Stimulated activated naive B cell treated with anti-CD40 and anti-IgM and Interleukin-4, amounts not matched to agents 10 μg/mL and 1 μg/mL and 100 μg/mL, for 72 hours (primary cell): ENCODE measurements around the gene CTTN.
A peak's percentile ranks its signal among the peaks of the same experiment; 100 is the strongest.

Experiments used
- ATAC-seq, 2 donors: fragments of 150-1000 bp; cut with Tn5 transposase; replicated peaks; 2 replicates each; pipeline ENCODE4 v1.10.0; 2021; ENCODE audit warnings: moderate library complexity in 1 of 2
- DNase-seq: peaks from one replicate; pipeline ENCODE4 v3.0.0; 2021
- H3K27ac Mint-ChIP-seq: one replicate; pipeline ENCODE4 v1.8.0; 2022; ENCODE audit warnings: mild to moderate bottlenecking, mixed read lengths
- H3K27me3 Mint-ChIP-seq, 2 donors: one replicate each; pipeline ENCODE4 v1.8.0; 2022; ENCODE audit warnings: mixed read lengths in 2 of 2
- H3K36me3 Mint-ChIP-seq, 2 donors: one replicate each; pipeline ENCODE4 v1.8.0; 2022; ENCODE audit warnings: mixed read lengths in 2 of 2, mild to moderate bottlenecking in 1 of 2
- H3K4me1 Mint-ChIP-seq, 2 donors: one replicate each; pipeline ENCODE4 v1.8.0; 2022; ENCODE audit warnings: mixed read lengths in 2 of 2, mild to moderate bottlenecking in 1 of 2
- H3K4me3 Mint-ChIP-seq, 2 donors: one replicate each; pipeline ENCODE4 v1.8.0; 2022; ENCODE audit warnings: mild to moderate bottlenecking in 2 of 2, mixed read lengths in 2 of 2, moderate library complexity in 1 of 2
- H3K9me3 Mint-ChIP-seq, 2 donors: one replicate each; pipeline ENCODE4 v1.8.0; 2022; ENCODE audit warnings: mixed read lengths in 2 of 2, mild to moderate bottlenecking in 1 of 2

The CTTN gene

GRCh38 chr11:70397983-70398833 lies at the start of gene CTTN:
TSS of gene CTTN (plus strand) at chr11:70398529. CDS start at chr11:70407298, 8,769 bp downstream.
- Mint-ChIP-seq H3K36me3 (no peaks in the 10 kb centered on the region), H3K9me3 (no peaks in the 10 kb centered on the region), H3K4me3 (peak within 1 kb of the TSS; percentile 85 to 86), H3K4me1 (peaks cover 28 to 49% of the 10 kb centered on the region in 2 donors), H3K27ac (peak within 1 kb of the TSS; percentile 86), H3K27me3 (peaks cover 58 to 68% of the 10 kb centered on the region in 2 donors)
- DNase-seq (peak; percentile 55), ATAC-seq (peak; percentile 68 to 75)

- no peaks in the 10 kb centered on the region for H3K4me1 Mint-ChIP-seq
- peaks cover 38 to 49% of the 10 kb centered on the region in 2 donors for H3K36me3 Mint-ChIP-seq
Observed at GRCh38 chr11:70348608-70349007, 49.7 kb upstream of the CTTN start.

GRCh38 chr11:70351646-70352045 lies 46.7 kb upstream of the CTTN start:
- Mint-ChIP-seq H3K36me3 (peaks cover 39 to 55% of the 10 kb centered on the region in 2 donors), H3K4me3 (no peak overlapping the region), H3K27me3 (no peaks in the 10 kb centered on the region), H3K9me3 (no peaks in the 10 kb centered on the region), H3K27ac (no peak overlapping the region), H3K4me1 (no peaks in the 10 kb centered on the region)
- ATAC-seq (no peak), DNase-seq (no peak)

More at GRCh38 chr11:70348608-70349007, 49.7 kb upstream of the CTTN start:
- Mint-ChIP-seq H3K9me3 (no peaks in the 10 kb centered on the region), H3K27ac (no peak overlapping the region), H3K4me3 (no peak overlapping the region), H3K27me3 (no peaks in the 10 kb centered on the region)
- DNase-seq: no peak
- ATAC-seq: no peak

GRCh38 chr11:70352100-70352499 lies 46.2 kb upstream of the CTTN start:
- no peaks in the 10 kb centered on the region for H3K9me3 Mint-ChIP-seq
- no peaks in the 10 kb centered on the region for H3K4me1 Mint-ChIP-seq
- H3K27ac Mint-ChIP-seq: no peak overlapping the region
- peaks cover 43 to 57% of the 10 kb centered on the region in 2 donors for H3K36me3 Mint-ChIP-seq
- H3K4me3 Mint-ChIP-seq: no peak overlapping the region
- ATAC-seq (no peak), DNase-seq (no peak)
- H3K27me3 Mint-ChIP-seq: no peaks in the 10 kb centered on the region

DNA sequence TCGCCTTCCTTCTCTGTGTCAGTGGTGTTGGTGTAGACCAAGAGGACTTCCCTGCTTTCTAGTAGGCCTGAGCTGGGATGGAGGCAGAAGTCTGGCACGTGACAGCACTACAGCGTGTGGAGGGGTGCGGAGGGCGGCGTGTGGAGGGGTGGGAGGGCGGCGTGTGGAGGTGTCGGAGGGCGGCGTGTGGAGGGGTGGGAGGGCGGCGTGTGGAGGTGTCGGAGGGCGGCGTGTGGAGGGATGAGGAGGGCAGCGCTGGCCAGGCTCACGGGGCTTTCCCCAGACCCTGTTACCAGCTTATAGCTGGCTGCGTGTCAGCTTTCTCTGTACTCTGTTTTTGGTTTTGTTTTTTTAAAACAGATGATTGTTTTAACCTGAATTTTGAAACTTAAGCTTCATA lies 45.7 kb upstream of the CTTN start:
- Mint-ChIP-seq H3K4me3 (no peak overlapping the region), H3K36me3 (peaks cover 40 to 52% of the 10 kb centered on the region in 2 donors), H3K4me1 (no peaks in the 10 kb centered on the region), H3K9me3 (no peaks in the 10 kb centered on the region), H3K27ac (no peak overlapping the region), H3K27me3 (no peaks in the 10 kb centered on the region)
- DNase-seq: no peak
- no peak for ATAC-seq

DNA sequence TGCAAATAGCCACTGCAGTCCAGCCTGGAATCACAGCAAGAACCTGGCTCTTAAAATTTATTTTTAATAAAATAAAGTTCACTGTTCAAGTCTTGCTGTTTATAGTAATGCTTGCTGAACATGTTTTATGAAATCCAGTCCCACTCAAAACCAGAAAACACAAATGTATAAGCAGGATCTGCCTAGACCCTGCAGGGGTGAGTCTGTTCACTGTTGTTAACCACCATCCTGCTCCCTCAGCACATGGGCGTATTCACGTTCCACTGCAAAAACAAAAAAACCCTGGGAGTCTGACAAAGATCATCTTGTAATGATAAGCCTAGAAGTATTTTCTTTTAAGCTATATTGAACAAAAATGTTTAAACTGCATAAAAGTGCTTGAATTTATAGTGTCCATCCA lies 45.0 kb upstream of the CTTN start:
- Mint-ChIP-seq H3K4me3 (no peak overlapping the region), H3K4me1 (no peaks in the 10 kb centered on the region), H3K27ac (no peak overlapping the region), H3K27me3 (no peaks in the 10 kb centered on the region), H3K36me3 (peaks cover 45 to 47% of the 10 kb centered on the region in 2 donors), H3K9me3 (no peaks in the 10 kb centered on the region)
- ATAC-seq: no peak
- DNase-seq: no peak

DNA sequence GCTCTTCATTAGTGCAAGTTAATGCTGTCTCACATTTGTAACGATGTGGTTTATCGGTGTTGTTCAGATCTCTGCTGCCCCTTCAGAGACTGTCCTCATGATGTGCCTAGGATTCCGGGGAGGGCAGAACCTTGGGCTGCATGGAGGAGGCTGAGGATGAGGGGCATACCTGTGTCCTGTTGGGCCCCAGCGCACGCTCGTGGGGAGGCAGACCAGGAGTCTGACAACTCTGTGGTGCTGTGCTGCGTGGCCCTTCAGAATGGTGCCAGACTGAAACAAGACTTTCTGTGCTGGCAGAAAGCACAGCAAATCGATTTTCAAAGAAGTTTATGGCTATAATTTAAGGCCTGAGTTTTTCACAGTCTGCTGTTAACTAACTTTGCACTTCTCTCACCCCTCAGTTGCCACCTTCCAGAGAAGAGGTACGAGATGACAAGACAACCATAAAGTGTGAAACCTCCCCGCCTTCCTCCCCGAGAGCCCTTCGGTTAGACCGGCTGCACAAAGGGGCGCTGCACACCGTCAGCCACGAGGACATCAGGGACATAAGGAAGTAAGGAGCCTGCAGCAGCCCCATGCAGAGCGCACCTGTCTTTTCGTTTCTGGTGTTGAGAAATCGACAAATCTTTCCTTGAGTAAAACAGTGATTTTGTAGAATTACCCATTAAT lies 44.3 kb upstream of the CTTN start:
- DNase-seq (no peak), ATAC-seq (no peak)
- no peaks in the 10 kb centered on the region for H3K27me3 Mint-ChIP-seq
- peaks cover 49 to 52% of the 10 kb centered on the region in 2 donors for H3K36me3 Mint-ChIP-seq
- no peak overlapping the region for H3K4me3 Mint-ChIP-seq
- no peaks in the 10 kb centered on the region for H3K9me3 Mint-ChIP-seq
- H3K27ac Mint-ChIP-seq: no peak overlapping the region
- H3K4me1 Mint-ChIP-seq: no peaks in the 10 kb centered on the region

DNA sequence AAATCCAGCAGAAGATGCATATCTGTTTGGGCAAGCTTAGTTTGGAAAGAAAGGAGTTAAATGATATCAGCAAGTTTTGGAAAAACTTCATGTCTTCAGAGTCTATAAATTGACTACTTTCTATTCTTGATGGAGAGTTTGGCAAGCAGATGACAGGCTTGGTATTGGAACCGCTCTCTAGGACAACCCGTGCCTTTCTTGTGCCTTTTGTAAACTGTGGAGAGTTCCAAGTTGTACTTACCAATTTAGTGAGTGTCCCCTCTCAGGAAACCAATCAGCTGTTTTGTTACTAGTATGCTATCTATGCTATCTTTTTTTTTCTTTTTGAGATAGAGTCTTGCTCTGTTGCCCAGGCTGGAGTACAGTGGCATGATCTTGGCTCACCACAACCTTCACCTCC lies 43.7 kb upstream of the CTTN start:
- Mint-ChIP-seq H3K36me3 (peaks cover 53 to 55% of the 10 kb centered on the region in 2 donors), H3K4me3 (no peak overlapping the region), H3K9me3 (no peaks in the 10 kb centered on the region), H3K27ac (no peak overlapping the region), H3K4me1 (no peaks in the 10 kb centered on the region), H3K27me3 (no peaks in the 10 kb centered on the region)
- DNase-seq (no peak), ATAC-seq (no peak)

DNA sequence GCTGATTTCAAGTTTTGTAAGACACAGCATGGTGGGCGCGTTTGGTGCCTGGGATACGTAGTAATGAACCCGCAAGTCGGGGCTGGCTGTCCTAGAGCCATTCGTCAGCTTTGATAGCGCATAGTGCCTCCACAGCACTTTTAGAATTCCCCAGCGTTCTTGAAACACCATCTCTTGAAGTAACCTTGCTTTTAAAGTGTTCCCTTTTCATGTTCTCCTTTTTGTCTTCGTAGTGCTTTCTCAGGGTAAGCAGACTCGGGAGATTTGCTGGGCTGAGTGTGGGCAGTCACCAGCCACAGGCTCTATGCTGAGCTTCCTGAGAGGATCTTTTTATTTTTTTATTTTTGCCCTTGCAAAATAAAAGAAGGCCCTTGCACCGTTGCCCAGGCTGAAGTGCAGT lies 39.6 kb upstream of the CTTN start:
- DNase-seq: no peak
- no peak for ATAC-seq
- no peaks in the 10 kb centered on the region for H3K4me1 Mint-ChIP-seq
- no peaks in the 10 kb centered on the region for H3K27me3 Mint-ChIP-seq
- no peak overlapping the region for H3K4me3 Mint-ChIP-seq
- H3K36me3 Mint-ChIP-seq: peaks cover 67 to 69% of the 10 kb centered on the region in 2 donors
- no peaks in the 10 kb centered on the region for H3K9me3 Mint-ChIP-seq
- no peak overlapping the region for H3K27ac Mint-ChIP-seq

DNA sequence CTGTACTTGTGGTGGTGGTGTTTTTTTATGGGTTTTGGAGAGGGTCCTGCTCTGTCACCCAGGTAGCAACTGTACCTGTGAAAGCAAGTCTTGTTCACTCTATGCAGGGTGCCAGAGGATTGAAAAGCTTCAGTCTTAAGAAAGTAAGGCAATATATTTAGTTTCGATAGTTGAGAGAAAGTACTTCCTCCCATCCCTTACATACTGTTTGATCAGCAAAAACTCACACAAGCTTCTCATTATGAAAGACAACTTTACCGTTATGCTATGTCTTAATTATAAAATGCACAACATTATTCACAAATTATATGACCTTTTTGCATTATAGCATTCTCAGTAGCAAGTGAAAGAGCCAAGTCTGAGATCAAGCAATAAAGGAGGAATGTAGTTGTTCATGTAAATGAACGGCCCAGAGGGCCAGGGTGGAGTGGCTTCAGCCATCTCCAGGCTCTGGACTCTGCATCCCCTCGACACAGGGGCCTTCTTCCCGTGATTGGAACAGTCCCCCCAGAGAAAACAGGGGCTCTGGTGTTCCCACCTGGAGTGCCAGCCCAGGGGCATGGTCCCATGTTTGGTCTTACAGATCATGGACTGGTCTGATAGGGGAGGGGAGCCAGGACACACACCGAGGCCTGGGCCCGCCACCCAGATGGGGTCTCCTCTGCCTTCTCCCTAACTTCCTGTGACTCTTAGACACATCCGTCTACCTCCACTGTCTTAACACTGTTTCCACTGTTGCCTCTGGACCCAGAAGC lies 38.7 kb upstream of the CTTN start:
- ATAC-seq: no peak
- no peak for DNase-seq
- H3K36me3 Mint-ChIP-seq: peaks cover 61 to 63% of the 10 kb centered on the region in 2 donors

DNA sequence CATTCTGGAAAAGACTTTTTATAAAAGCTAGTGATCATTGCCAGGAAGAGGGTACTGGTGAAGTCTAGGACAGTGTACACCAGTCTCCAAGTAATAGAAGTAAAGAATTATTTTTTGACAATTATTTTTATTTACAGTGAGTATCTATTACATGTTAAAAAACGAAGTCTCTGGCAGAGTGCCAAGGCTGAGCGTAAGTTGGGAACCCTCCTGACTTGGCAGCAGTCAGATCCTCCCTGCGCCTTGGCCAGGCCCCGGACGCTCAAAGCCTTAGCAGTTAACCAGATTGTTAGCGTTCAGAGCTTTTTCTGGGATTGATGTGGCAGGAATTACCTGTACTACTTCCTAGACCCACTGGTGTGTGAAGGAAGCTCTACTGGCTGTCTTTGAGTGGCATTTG lies 38.1 kb upstream of the CTTN start:
- Mint-ChIP-seq H3K9me3 (no peaks in the 10 kb centered on the region), H3K27me3 (no peaks in the 10 kb centered on the region), H3K27ac (no peak overlapping the region), H3K36me3 (peaks cover 60 to 64% of the 10 kb centered on the region in 2 donors), H3K4me3 (no peak overlapping the region), H3K4me1 (peaks cover 8 to 11% of the 10 kb centered on the region in 2 donors)
- no peak for DNase-seq
- ATAC-seq: no peak

More for the DNA sequence above, 38.7 kb upstream of the CTTN start:
- no peak overlapping the region for H3K4me3 Mint-ChIP-seq
- H3K9me3 Mint-ChIP-seq: no peaks in the 10 kb centered on the region
- H3K4me1 Mint-ChIP-seq: peaks cover 2 to 6% of the 10 kb centered on the region in 2 donors
- no peak overlapping the region for H3K27ac Mint-ChIP-seq
- H3K27me3 Mint-ChIP-seq: no peaks in the 10 kb centered on the region

- Mint-ChIP-seq H3K27me3 (no peaks in the 10 kb centered on the region), H3K4me3 (no peak overlapping the region), H3K27ac (no peak overlapping the region), H3K4me1 (peaks cover 14 to 19% of the 10 kb centered on the region in 2 donors), H3K36me3 (peaks cover 42 to 58% of the 10 kb centered on the region in 2 donors), H3K9me3 (no peaks in the 10 kb centered on the region)
- ATAC-seq (no peak), DNase-seq (no peak)
Observed at GRCh38 chr11:70364178-70364577, 34.2 kb upstream of the CTTN start.

DNA sequence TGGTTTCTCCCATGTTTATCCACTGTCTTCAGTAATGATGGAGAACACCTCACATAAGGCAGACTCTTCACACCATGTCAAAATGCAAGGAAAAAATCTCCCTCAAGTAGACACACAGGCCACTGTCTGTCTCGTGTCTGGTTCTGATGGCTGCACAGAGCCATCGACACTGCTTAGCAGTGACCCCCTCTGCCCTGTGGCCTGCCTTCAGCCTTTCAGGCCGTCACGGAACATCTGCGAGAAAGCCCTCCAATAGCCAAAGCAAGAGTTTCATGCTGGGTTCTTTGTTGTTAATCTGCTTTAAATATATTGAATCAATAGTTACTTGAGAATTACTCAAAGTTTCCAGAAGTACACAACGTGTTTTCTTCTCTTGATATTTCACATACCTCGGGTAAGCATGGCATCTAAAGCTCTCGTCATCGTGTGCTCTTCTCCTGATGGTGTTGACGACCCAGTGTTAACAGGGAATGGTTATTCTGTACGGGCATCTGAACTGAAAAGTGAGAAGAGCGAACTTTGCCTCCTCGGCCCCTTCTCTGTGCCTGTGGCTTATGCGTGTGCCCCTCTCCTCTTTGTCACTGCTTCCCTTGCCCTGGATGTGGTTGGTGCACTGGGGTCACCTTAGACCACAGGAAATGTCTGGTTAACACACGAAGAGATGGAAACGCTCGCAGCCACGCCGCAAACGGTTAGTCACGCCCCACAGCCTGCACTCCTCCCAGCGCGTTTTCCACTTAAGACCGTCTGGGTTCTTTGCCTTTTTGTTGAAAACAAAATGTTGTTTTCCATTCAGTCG lies 33.4 kb upstream of the CTTN start:
- Mint-ChIP-seq H3K36me3 (peaks cover 36 to 52% of the 10 kb centered on the region in 2 donors), H3K27me3 (no peaks in the 10 kb centered on the region), H3K4me1 (peaks cover 14 to 19% of the 10 kb centered on the region in 2 donors), H3K4me3 (peak overlapping the region; percentile 21 to 64), H3K27ac (peak overlapping the region; percentile 92), H3K9me3 (no peaks in the 10 kb centered on the region)
- DNase-seq (peak; percentile 23), ATAC-seq (peak; percentile 84 to 88)

DNA sequence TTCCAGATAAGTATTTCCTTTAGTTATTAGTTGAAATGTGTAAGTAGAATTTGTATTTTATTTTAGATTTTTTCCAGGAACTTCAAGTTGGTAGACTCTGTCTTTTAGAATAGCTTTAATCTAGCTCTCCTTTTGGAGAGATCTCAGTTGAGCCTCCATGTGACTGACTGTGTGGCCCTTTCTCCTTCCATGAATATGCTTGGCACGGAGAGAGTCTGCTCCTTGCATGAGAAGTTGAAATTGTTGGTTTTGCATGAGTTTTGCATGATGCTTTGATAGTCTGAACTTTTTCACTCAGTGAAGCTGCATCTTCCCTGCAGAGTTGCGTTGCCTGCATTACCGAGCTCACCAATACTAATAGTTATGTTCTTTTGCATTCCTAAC lies 32.8 kb upstream of the CTTN start:
- Mint-ChIP-seq H3K36me3 (peaks cover 37 to 50% of the 10 kb centered on the region in 2 donors), H3K4me3 (peak overlapping the region; percentile 21 to 64), H3K27me3 (no peaks in the 10 kb centered on the region), H3K4me1 (peaks cover 14 to 19% of the 10 kb centered on the region in 2 donors), H3K27ac (peak overlapping the region; percentile 92), H3K9me3 (no peaks in the 10 kb centered on the region)
- DNase-seq: no peak
- peak; percentile 44 to 56 for ATAC-seq
